ENCODE measurements around the gene TNNT2.

Gene TNNT2

DNA sequence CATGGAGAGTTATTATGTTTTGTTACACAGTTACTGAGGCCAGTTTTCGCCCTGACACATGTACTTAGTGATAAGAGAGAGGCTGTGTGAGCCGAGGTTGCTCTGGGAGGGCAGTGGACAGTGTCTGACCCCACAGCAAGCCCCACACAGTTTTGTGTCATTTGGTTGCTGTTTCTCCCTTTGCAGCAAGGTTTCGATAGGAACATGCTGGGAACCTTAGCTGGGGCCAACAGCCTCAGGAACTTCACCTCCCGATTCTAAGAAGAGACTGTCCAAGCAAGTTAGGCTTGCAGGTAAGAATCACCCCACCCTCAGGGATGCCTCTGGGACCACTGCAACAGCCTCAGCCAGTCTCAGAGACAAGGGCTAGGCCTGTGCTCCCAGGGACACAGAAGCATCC lies 48.9 kb downstream of the TNNT2 start:
- Mint-ChIP-seq H3K27ac (no peak overlapping the region), H3K9me3 (no peaks in the 10 kb centered on the region), H3K27me3 (no peaks in the 10 kb centered on the region), H3K4me1 (no peaks in the 10 kb centered on the region), H3K4me3 (no peak overlapping the region)
- DNase-seq (no peak), ATAC-seq (no peak)

DNA sequence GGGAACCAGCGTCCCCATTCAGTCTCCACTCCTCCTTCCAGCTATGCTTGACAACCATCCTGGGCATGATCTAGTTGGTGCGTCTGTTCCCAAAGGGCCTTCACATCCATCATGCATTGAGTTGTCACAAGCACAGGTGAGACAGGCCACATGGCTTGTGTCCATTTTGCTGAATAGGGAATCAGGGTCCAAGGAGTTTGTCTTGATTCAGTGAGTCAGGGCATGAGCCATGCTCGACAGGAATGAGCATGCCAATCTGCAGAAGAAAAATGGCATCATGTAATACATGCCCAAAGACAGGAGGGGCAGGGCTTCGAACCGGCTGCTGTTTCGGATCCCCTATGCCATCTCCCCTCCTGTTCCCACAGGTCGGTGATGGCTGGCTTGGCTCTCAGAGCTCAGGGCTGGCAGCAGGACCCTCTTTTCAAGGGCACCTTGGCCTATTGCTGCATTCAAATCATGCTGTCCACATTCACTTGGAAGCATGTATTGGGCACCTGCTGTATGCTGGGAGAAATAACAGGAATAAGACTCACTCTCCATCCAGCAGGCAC lies 49.7 kb downstream of the TNNT2 start:
- DNase-seq: no peak
- ATAC-seq: no peak
- no peaks in the 10 kb centered on the region for H3K4me1 Mint-ChIP-seq
- H3K27me3 Mint-ChIP-seq: no peaks in the 10 kb centered on the region
- H3K4me3 Mint-ChIP-seq: no peak overlapping the region
- H3K9me3 Mint-ChIP-seq: no peaks in the 10 kb centered on the region
- no peak overlapping the region for H3K27ac Mint-ChIP-seq

- Mint-ChIP-seq H3K27ac (peak overlapping the region in 1 of 2 donors; percentile 29), H3K27me3 (no peaks in the 10 kb centered on the region), H3K9me3 (no peaks in the 10 kb centered on the region), H3K4me1 (no peaks in the 10 kb centered on the region), H3K4me3 (no peak overlapping the region)
- DNase-seq: no peak
- no peak for ATAC-seq
These were observed 50.8 kb downstream of the TNNT2 start for GRCh38 chr1:201326710-201327109.

- peak overlapping the region in 1 of 2 donors; percentile 8 for H3K27ac Mint-ChIP-seq
- no peaks in the 10 kb centered on the region for H3K9me3 Mint-ChIP-seq
- no peak overlapping the region for H3K4me3 Mint-ChIP-seq
- H3K4me1 Mint-ChIP-seq: no peaks in the 10 kb centered on the region
- DNase-seq: no peak
- no peaks in the 10 kb centered on the region for H3K27me3 Mint-ChIP-seq
- no peak for ATAC-seq
These were observed 51.8 kb downstream of the TNNT2 start for GRCh38 chr1:201325678-201326060.

GRCh38 chr1:201324821-201325677 lies 52.4 kb downstream of the TNNT2 start:
- Mint-ChIP-seq H3K4me1 (no peaks in the 10 kb centered on the region), H3K4me3 (no peak overlapping the region), H3K27me3 (no peaks in the 10 kb centered on the region), H3K9me3 (no peaks in the 10 kb centered on the region), H3K27ac (peak overlapping the region in 1 of 2 donors; percentile 71)
- ATAC-seq (peak; percentile 19), DNase-seq (no peak)

GRCh38 chr1:201324306-201324705 lies 53.2 kb downstream of the TNNT2 start:
- ATAC-seq (no peak), DNase-seq (no peak)
- H3K4me1 Mint-ChIP-seq: no peaks in the 10 kb centered on the region
- H3K4me3 Mint-ChIP-seq: no peak overlapping the region
- H3K9me3 Mint-ChIP-seq: no peaks in the 10 kb centered on the region
- H3K27me3 Mint-ChIP-seq: no peaks in the 10 kb centered on the region
- peak overlapping the region in 1 of 2 donors; percentile 46 for H3K27ac Mint-ChIP-seq

- DNase-seq: no peak
These were observed 54.6 kb downstream of the TNNT2 start for GRCh38 chr1:201322653-201323510.

GRCh38 chr1:201321826-201322390 lies 55.6 kb downstream of the TNNT2 start:
- ATAC-seq (no peak), DNase-seq (no peak)
- Mint-ChIP-seq H3K27me3 (no peaks in the 10 kb centered on the region), H3K4me1 (no peaks in the 10 kb centered on the region), H3K4me3 (no peak overlapping the region), H3K27ac (no peak overlapping the region), H3K9me3 (no peaks in the 10 kb centered on the region)

More at GRCh38 chr1:201322653-201323510, 54.6 kb downstream of the TNNT2 start:
- Mint-ChIP-seq H3K27ac (no peak overlapping the region), H3K4me1 (no peaks in the 10 kb centered on the region), H3K27me3 (no peaks in the 10 kb centered on the region), H3K4me3 (no peak overlapping the region), H3K9me3 (no peaks in the 10 kb centered on the region)
- ATAC-seq: no peak

GRCh38 chr1:201320168-201320788 lies 57.2 kb downstream of the TNNT2 start:
- H3K9me3 Mint-ChIP-seq: no peaks in the 10 kb centered on the region
- peaks cover 6% of the 10 kb centered on the region for H3K27me3 Mint-ChIP-seq
- no peaks in the 10 kb centered on the region for H3K4me1 Mint-ChIP-seq

GRCh38 chr1:201319631-201320030 lies 57.8 kb downstream of the TNNT2 start:
- Mint-ChIP-seq H3K9me3 (no peaks in the 10 kb centered on the region), H3K4me3 (no peak overlapping the region), H3K27ac (no peak overlapping the region), H3K27me3 (peaks cover 12% of the 10 kb centered on the region), H3K4me1 (no peaks in the 10 kb centered on the region)
- DNase-seq (no peak), ATAC-seq (no peak)

More at GRCh38 chr1:201320168-201320788, 57.2 kb downstream of the TNNT2 start:
- DNase-seq (no peak), ATAC-seq (no peak)
- Mint-ChIP-seq H3K27ac (peak overlapping the region in 1 of 2 donors; percentile 27), H3K4me3 (no peak overlapping the region)

DNA sequence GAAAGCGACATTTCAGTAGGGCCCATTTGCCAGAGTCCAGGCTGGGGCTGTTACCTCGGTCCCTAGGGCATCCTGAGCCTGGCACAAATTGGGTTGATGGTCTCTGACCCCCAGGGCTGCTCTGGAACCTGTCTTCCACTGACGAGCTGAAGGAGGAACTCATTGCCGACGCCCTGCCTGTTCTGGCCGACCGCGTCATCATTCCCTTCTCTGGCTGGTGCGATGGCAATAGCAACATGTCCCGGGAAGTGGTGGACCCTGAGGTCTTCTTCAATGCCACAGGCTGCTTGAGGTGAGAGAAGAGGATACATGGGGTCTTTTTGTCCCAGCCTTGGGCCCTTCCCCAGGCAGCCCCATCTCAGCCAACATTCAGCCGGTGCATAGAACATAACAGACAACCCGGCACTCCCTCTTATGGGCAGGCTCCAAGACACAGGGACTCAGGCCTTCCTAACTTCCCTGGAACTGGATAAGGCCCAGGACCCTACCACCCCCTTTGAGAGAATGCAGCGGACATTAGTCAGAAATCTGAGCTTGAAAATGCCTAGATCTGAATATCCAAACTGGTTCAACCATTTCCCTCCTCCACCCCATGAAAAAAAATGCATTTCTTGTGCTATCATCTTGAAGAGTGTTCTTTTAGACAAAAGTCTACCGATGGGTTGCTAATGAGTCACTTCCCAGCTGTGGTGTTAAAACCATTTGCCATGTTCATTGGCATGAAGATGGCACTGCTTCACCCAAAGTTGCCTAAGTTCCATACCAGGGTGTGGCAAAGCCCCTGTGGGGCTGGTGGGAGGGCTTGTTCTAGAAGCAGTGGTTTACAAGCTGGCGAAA lies 58.8 kb downstream of the TNNT2 start:
- H3K27me3 Mint-ChIP-seq: peaks cover 14% of the 10 kb centered on the region
- no peaks in the 10 kb centered on the region for H3K9me3 Mint-ChIP-seq
- DNase-seq (no peak), ATAC-seq (no peak)
- no peak overlapping the region for H3K4me3 Mint-ChIP-seq
- no peaks in the 10 kb centered on the region for H3K4me1 Mint-ChIP-seq
- no peak overlapping the region for H3K27ac Mint-ChIP-seq

- H3K9me3 Mint-ChIP-seq: no peaks in the 10 kb centered on the region
- no peak overlapping the region for H3K4me3 Mint-ChIP-seq
- no peaks in the 10 kb centered on the region for H3K4me1 Mint-ChIP-seq
- DNase-seq (no peak), ATAC-seq (no peak)
- peak overlapping the region in 1 of 2 donors; percentile 67 for H3K27ac Mint-ChIP-seq
- peaks cover 14% of the 10 kb centered on the region for H3K27me3 Mint-ChIP-seq
These were observed 59.9 kb downstream of the TNNT2 start for GRCh38 chr1:201317551-201317950.

DNA sequence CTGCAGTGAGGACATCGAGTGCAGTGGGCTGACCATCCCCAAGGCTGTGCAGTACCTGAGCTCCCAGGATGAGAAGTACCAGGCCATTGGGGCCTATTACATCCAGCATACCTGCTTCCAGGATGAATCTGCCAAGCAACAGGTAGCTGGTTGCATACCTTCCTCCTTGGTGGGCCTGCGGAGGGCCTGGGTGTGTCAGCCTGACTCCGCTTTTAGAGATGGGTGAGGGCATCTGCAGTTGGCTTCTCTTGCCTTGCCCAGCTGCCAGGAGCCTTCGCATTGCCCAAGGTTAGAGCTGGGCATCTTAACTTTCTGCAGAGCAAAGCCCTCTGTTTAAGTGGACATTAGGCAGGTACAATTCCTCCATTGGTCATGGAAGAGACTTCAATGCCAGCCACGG lies 60.9 kb downstream of the TNNT2 start:
- Mint-ChIP-seq H3K27me3 (peaks cover 14% of the 10 kb centered on the region), H3K4me3 (no peak overlapping the region), H3K4me1 (peaks cover 6% of the 10 kb centered on the region), H3K27ac (no peak overlapping the region), H3K9me3 (no peaks in the 10 kb centered on the region)
- no peak for ATAC-seq
- DNase-seq: no peak

GRCh38 chr1:201313086-201313485 lies 64.4 kb downstream of the TNNT2 start:
- DNase-seq (no peak), ATAC-seq (no peak)
- Mint-ChIP-seq H3K27me3 (peaks cover 41% of the 10 kb centered on the region), H3K9me3 (no peaks in the 10 kb centered on the region), H3K27ac (no peak overlapping the region), H3K4me3 (no peak overlapping the region), H3K4me1 (peaks cover 19% of the 10 kb centered on the region)

Measured in stimulated activated naive CD8-positive, alpha-beta T cell treated with anti-CD3 and anti-CD28 coated beads, Interleukin-15, amount 100 ng/mL, for 72 hours (primary cell).